Prostate gland (tissue), 2 donors: ENCODE results near the gene AOPEP. TPM values are rescaled to one million over a fixed set of nuclear protein-coding genes. Genes with fewer than 3 reads are reported as not detected.

Experiments
- DNase-seq: peaks from one replicate; pipeline ENCODE4 v3.0.0-alpha.2; 2019; ENCODE audit warnings: low spot score
- H3K27ac ChIP-seq, 2 donors: fragments of 200-600 bp; sonication (generic); 2 replicates each; pipeline ENCODE4 v1.5.1; 2017 to 2019
- H3K27me3 ChIP-seq: fragments of 200-600 bp; sonication (generic); replicated peaks from 2 replicates; pipeline ENCODE4 v1.5.1; 2019; ENCODE audit not compliant: insufficient read depth
- H3K36me3 ChIP-seq, 2 donors: fragments of 200-600 bp; sonication (generic); 1 replicate in 1 of 2; 2 replicates in 1 of 2; pipeline versions ENCODE4 v1.5.1 to v1.8.1; 2017 to 2019
- H3K4me1 ChIP-seq: fragments of 200-600 bp; sonication (generic); replicated peaks from 2 replicates; pipeline ENCODE4 v1.5.1; 2019
- H3K4me3 ChIP-seq, 2 donors: fragments of 200-600 bp; sonication (generic); 2 replicates each; pipeline ENCODE4 v1.5.1; 2017 to 2019
- H3K9me3 ChIP-seq: fragments of 200-600 bp; sonication (generic); 2 replicates; pipeline ENCODE4 v1.5.1; 2017
- CTCF ChIP-seq, 4 experiments: fragments of 200-600 bp in 2 of 4; fragments of 450-650 bp in 2 of 4; sonication (generic) in 2 of 4; IDR thresholded peaks; 1 replicate in 3 of 4; 2 replicates in 1 of 4; pipeline ENCODE4 v1.5.1; 2016 to 2019; ENCODE audit warnings: antibody characterized with exemption in 4 of 4, mild to moderate bottlenecking in 2 of 4, moderate library complexity in 2 of 4
- POLR2A ChIP-seq: fragments of 450-650 bp; IDR thresholded peaks from one replicate; pipeline ENCODE4 v1.6.1; 2016; ENCODE audit warnings: antibody characterized with exemption, mild to moderate bottlenecking
- POLR2AphosphoS5 ChIP-seq: sonication (generic); formaldehyde crosslinking; IDR thresholded peaks from one replicate; pipeline ENCODE4 v1.6.1; 2017; ENCODE audit warnings: antibody characterized with exemption
- WGBS: methylation state at CpG from one replicate; pipeline ENCODE4 v1.1.5; 2018; 5-methylcytosine and 5-hydroxymethylcytosine counted together
- intact Hi-C: fragments of 100-400 bp; cut with DNase I; formaldehyde crosslinking; loops from one replicate; pipeline ENCODE4 v1.14.2; 2022
- total RNA-seq, 2 donors: library from RNA; depleted of rRNA; stranded (reverse); fragments of >200 nt; gene quantifications; one replicate each; pipeline ENCODE4 v1.1.0, GENCODE V29; 2016

The AOPEP gene
- total RNA-seq, 2 donors from 2014 or later, result 107 to 188 TPM

DNA sequence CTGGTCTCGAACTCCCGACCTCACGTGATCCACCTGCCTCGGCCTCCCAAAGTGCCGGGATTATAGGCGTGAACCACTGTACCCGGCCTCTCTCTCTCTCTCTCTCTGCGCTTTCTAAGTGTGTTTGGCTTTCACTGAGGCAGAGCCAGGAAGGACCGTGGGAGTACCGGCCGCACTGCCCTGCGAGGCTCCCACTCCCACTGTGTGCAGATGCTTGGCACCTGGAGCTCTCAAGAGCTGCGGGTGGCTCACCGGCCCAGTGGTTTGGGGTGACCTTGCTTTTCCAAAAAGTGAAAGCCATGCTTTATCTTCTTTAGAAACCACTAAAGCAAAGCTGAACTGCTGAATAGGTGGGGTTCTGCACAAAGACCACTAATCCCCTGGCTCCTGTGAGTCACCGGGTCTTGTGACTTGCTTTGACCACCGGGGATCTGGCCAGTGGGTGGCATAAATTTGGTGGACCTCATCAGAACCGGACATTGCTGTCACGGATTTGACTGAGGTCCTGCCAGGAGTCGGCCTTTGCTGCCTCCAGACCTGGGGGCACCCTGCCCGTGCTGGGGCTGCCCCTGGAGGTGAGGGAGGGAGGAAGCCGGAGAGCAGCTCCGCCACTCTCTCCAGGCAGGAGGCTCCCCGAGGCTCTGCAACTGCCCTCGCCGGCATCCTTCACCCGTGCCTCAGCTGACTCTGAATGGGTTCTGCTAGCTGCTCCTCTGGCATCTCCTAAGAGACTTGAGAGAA is 362.1 kb downstream of the AOPEP start:
- no peak for DNase-seq
- Histone ChIP-seq H3K27ac (peak overlapping the region; percentile 8 to 77), H3K9me3 (no peaks in the 10 kb centered on the region), H3K4me3 (no peak overlapping the region), H3K36me3 (peaks cover 0 to 4% of the 10 kb centered on the region in 2 donors), H3K27me3 (no peaks in the 10 kb centered on the region), H3K4me1 (peaks cover 36% of the 10 kb centered on the region)
- intact Hi-C loops, result loop anchor here (10.0 kb wide), 1 partner anchor 54 kb away; no protein-coding TSS in a partner anchor
- TF ChIP-seq POLR2AphosphoS5, result no peak
- TF ChIP-seq POLR2A, result no peak
- 64% methylated on average over 26 of the region's 26 CpGs for WGBS

GRCh38 chr9:95089257-95090022 is 362.9 kb downstream of the AOPEP start:
- no peak for DNase-seq
- Histone ChIP-seq H3K9me3 (no peaks in the 10 kb centered on the region), H3K27me3 (no peaks in the 10 kb centered on the region), H3K36me3 (peaks cover 0 to 4% of the 10 kb centered on the region in 2 donors), H3K4me1 (peaks cover 36% of the 10 kb centered on the region), H3K4me3 (no peak overlapping the region), H3K27ac (peak overlapping the region; percentile 77)
- WGBS, result 57% methylated on average over 15 of the region's 16 CpGs
- TF ChIP-seq POLR2A, result no peak
- no peak for TF ChIP-seq CTCF (IDR thresholded peaks at IDR 0.05)
- no peak for TF ChIP-seq POLR2AphosphoS5
- intact Hi-C loops, result loop anchor here (10.0 kb wide), 1 partner anchor 55 kb away; no protein-coding TSS in a partner anchor

DNA sequence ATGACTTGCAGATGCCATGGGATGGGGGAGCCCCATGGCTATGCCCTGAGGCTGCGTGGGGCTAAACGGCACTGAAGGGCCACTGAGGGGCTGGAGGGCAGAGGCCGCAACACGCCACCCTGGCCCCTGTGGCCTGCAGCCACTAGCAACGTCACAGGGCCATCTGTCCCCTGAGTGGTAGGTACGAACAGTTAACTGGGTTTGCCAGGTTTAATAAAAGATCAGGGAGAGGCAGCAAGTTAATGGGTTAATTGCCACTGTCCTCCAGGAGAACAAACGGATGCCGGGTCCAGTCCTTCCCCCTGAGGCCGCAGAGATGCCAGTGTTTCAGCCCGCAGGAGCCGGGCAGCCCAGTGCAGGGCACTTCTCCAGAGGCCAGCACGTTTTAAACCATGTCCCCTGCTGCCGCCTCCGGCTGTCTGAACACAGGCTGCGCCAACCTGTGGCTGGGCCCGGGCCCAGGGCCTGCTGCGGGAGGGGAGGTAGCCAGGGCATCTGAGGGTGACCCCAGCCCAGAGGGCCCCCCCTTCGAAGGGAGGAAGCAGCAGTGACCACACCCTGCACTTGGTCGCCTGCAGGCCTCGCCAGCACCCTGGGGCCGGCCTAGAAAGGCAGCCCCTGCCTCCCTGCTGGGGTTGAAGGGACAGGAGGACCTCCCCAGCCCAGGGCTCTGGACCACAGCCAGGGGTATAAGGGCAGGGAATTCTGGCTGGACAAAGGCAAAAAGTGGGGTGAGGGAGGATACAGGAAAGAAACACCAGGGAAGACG is 363.7 kb downstream of the AOPEP start:
- TF ChIP-seq CTCF (IDR thresholded peaks at IDR 0.05) (no peak), POLR2A (no peak), POLR2AphosphoS5 (peak; percentile 10)
- 19% methylated on average over 22 of the region's 22 CpGs for WGBS
- H3K27ac ChIP-seq, result peak overlapping the region; percentile 77
- no peaks in the 10 kb centered on the region for H3K9me3 ChIP-seq
- H3K36me3 ChIP-seq, result peaks cover 0 to 4% of the 10 kb centered on the region in 2 donors
- no peaks in the 10 kb centered on the region for H3K27me3 ChIP-seq
- DNase-seq, result no peak
- no peak overlapping the region for H3K4me3 ChIP-seq
- peaks cover 35% of the 10 kb centered on the region for H3K4me1 ChIP-seq
- intact Hi-C loops, result no loop called here

DNA sequence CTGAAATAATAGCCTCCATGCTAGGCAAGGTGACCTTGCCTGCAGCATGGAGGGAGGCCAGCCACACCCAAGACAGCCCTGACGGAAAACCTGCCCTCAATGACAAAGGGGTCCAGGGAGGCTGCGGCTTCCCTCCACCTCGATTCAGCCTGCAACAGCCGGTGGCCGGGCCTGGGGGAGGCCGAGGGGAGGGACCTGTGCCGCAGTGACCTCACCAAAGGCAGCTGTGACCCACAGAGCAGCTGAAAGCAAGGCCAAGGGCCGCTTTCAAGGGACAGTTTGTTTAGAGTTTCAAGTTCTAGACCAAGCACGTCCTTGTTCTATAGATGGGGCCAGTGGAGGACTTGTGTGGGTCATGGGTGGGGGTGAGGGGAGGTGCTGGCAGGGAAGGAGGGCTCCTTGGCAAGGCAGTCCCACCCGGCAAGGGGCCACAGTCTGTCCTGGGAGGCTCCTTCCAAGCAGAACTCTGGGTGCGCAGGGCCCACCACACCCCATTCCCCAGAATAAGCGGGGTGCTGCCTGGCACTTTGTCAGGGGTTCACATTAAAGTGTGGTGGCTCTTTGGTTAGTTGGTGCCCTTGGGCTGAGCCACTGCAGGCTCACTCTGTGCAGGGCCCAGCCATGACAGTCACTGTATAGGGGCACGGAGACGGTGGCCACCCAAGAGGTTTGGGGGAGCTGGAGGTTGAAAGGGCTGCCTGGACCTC is 364.5 kb downstream of the AOPEP start:
- Histone ChIP-seq H3K4me1 (peaks cover 31% of the 10 kb centered on the region), H3K36me3 (peaks cover 0 to 4% of the 10 kb centered on the region in 2 donors), H3K27me3 (no peaks in the 10 kb centered on the region), H3K4me3 (no peak overlapping the region), H3K27ac (peak overlapping the region; percentile 77), H3K9me3 (no peaks in the 10 kb centered on the region)
- intact Hi-C loops, result no loop called here
- WGBS, result 53% methylated on average over 14 of the region's 14 CpGs
- no peak for DNase-seq
- TF ChIP-seq POLR2AphosphoS5 (no peak), CTCF (IDR thresholded peaks at IDR 0.05) (no peak), POLR2A (no peak)
